ENCODE measurements around the gene LRRC18.

The LRRC18 gene

DNA sequence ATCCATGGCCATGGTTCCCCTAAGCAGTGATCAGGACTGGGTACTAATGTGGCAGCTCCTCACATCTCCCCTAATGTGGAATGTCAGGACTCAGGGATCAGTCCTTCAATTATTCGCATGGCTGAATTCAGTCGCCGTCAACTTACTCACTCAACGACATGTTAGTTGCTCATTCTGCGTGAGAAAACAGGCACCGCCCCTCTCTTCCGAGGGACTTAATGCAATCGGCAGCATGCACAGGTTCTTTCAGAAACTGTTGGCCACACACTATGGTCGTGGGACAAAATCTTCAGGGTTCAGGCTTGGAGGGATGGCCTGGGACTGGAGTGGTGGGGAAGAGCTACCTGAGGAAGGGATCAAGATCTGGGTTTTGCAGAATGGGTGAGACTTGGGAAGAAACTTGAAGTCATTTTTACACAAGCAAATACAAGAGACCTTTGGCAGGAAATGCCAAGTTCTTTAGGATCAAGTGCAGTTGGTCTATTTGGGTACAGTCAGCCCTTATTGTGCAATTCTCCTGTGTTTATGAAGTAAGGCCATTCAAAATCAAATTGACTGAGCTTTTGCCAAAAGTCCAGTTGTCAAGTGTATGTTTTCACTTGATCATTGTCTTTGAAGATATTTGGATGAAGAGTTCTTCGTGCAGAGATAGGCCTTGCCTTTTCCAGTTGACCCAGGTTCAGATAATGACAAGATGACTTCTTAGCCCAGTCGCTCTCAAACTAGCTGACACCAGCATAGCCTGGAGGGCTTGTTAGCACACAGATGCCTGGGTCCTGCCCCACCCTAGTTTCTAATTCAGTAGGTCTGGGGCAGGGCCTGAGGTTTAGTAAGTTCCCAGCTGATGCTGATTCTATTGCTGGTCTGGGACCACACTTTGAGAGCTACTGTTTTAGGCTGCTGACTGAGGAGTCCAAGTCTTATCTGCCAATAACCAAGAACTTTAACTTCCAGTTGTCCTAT, 48.5 kb downstream of the LRRC18 start:
- Histone ChIP-seq H2AFZ (ENCODE audit: low read depth, low read length) (no peak overlapping the region), H4K20me1 (ENCODE audit: insufficient read depth, low read length) (no peaks in the 10 kb centered on the region), H3K79me2 (ENCODE audit: low read length) (no peaks in the 10 kb centered on the region), H3K9ac (ENCODE audit: low read length) (no peak overlapping the region), H3K4me1 (ENCODE audit: low read length) (no peaks in the 10 kb centered on the region), H3K27me3 (ENCODE audit: low read depth, low read length) (no peaks in the 10 kb centered on the region), H3K4me3 (ENCODE audit: low read length) (no peak overlapping the region), H3K9me3 (ENCODE audit: insufficient read depth, low read length) (no peaks in the 10 kb centered on the region), H3K27ac (ENCODE audit: low read length) (no peak overlapping the region), H3K36me3 (replicated peaks; ENCODE audit: low read depth, low read length) (peaks cover 35% of the 10 kb centered on the region), H3K4me2 (ENCODE audit: low read length) (no peak overlapping the region)
- TF ChIP-seq EZH2phosphoT487 (IDR thresholded peaks at IDR 0.05; ENCODE audit: low read depth) = no peak
- TF ChIP-seq, protein P1, sequence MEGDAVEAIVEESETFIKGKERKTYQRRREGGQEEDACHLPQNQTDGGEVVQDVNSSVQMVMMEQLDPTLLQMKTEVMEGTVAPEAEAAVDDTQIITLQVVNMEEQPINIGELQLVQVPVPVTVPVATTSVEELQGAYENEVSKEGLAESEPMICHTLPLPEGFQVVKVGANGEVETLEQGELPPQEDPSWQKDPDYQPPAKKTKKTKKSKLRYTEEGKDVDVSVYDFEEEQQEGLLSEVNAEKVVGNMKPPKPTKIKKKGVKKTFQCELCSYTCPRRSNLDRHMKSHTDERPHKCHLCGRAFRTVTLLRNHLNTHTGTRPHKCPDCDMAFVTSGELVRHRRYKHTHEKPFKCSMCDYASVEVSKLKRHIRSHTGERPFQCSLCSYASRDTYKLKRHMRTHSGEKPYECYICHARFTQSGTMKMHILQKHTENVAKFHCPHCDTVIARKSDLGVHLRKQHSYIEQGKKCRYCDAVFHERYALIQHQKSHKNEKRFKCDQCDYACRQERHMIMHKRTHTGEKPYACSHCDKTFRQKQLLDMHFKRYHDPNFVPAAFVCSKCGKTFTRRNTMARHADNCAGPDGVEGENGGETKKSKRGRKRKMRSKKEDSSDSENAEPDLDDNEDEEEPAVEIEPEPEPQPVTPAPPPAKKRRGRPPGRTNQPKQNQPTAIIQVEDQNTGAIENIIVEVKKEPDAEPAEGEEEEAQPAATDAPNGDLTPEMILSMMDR (IDR thresholded peaks at IDR 0.05; ENCODE audit: low read depth, low read length) = no peak

DNA sequence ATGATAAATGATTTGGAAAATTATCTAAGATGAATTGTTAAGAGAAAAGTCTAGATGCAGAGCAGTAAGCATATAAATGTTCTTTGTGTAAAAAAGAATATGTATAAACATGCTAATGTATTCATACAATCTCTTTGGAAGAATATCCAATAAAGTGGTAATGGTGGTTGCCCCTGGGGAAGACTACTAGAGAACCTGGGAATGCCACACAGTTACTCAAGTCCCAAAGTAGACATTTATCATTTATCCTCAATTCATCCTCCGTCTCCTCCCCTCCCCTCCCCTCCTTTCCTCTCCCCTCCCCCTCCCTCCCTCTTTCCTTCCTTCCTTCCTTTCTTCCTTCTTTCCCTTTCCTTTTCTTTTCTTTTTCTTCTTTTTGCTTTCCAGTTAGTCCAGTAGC, 51.7 kb downstream of the LRRC18 start:
- Histone ChIP-seq H3K4me1 (ENCODE audit: low read length) (no peaks in the 10 kb centered on the region), H3K27ac (ENCODE audit: low read length) (no peak overlapping the region), H4K20me1 (ENCODE audit: insufficient read depth, low read length) (no peaks in the 10 kb centered on the region), H3K4me3 (ENCODE audit: low read length) (no peak overlapping the region), H3K9me3 (ENCODE audit: insufficient read depth, low read length) (no peaks in the 10 kb centered on the region), H3K27me3 (ENCODE audit: low read depth, low read length) (no peaks in the 10 kb centered on the region), H3K36me3 (replicated peaks; ENCODE audit: low read depth, low read length) (peaks cover 20% of the 10 kb centered on the region), H3K4me2 (ENCODE audit: low read length) (no peak overlapping the region), H2AFZ (ENCODE audit: low read depth, low read length) (no peak overlapping the region), H3K9ac (ENCODE audit: low read length) (no peak overlapping the region), H3K79me2 (ENCODE audit: low read length) (no peaks in the 10 kb centered on the region)
- TF ChIP-seq, protein P1 (IDR thresholded peaks at IDR 0.05; ENCODE audit: low read depth, low read length) = no peak
- TF ChIP-seq EZH2phosphoT487 (IDR thresholded peaks at IDR 0.05; ENCODE audit: low read depth) = no peak

DNA sequence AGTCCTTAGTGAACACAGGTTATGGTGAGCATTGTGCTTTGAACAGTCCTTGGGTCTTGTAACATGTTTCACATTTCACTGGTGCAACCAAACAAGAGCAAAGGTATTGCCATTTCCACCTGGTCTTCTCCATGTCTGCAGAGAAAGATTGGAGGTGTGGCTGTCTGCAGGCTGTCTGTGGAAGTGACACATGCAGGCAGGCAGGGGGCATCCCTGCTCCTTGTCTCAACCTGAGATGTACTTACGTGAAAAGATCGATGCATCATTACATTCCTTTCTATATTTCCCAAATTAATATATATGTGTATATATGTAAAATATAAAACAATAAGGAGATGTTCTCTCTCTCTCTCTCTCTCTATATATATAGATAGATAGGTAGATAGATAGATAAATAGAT, 54.3 kb downstream of the LRRC18 start:
- no peaks in the 10 kb centered on the region for H3K79me2 ChIP-seq (ENCODE audit: low read length)
- H3K9ac ChIP-seq (ENCODE audit: low read length) = no peak overlapping the region
- H3K4me3 ChIP-seq (ENCODE audit: low read length) = no peak overlapping the region
- TF ChIP-seq EZH2phosphoT487 (IDR thresholded peaks at IDR 0.05; ENCODE audit: low read depth) = no peak
- TF ChIP-seq, protein P1 (IDR thresholded peaks at IDR 0.05; ENCODE audit: low read depth, low read length) = no peak
- H3K27me3 ChIP-seq (ENCODE audit: low read depth, low read length) = no peaks in the 10 kb centered on the region
- no peak overlapping the region for H3K4me2 ChIP-seq (ENCODE audit: low read length)
- no peaks in the 10 kb centered on the region for H3K9me3 ChIP-seq (ENCODE audit: insufficient read depth, low read length)
- H3K36me3 ChIP-seq (replicated peaks; ENCODE audit: low read depth, low read length) = peaks cover 15% of the 10 kb centered on the region
- no peaks in the 10 kb centered on the region for H4K20me1 ChIP-seq (ENCODE audit: insufficient read depth, low read length)
- no peak overlapping the region for H3K27ac ChIP-seq (ENCODE audit: low read length)
- no peak overlapping the region for H2AFZ ChIP-seq (ENCODE audit: low read depth, low read length)
- no peaks in the 10 kb centered on the region for H3K4me1 ChIP-seq (ENCODE audit: low read length)

DNA sequence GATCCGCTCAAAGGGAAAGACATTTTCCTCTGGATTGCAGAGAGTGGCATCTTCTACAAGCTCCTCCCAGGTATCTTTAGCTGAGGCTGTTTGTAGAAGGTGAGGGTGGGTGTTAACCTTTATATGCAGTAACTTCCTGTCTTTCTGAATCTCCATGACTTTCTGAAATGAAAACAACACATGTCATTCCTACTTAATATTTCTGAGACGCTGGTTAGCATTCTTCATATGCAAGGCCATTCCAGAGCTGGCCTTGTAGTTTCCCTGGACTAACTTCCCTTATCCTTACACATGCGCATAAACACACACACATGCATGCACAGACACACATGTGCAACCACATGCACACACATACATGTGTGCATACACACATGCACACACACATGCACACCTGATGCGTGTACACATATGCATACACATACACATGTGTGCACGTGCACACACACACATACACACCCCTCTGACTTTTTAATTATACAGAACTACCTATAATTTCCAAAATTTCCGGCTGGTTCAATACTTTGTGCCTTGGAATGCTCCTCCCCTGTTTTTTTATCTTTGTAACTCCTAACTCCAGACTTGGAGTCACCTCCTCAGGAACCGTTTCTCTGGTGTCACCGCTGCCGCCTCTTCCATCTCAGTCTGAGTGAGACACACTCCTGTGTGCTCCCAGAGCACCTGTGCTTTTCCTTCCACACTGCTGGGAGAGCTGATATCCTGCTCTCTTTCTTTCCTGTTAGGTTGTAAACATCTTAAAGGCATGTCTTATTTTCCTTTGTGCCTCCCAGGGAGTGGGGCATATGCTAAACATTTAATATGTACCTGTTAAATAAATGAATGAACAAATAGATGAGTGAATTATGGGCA, 55.2 kb downstream of the LRRC18 start:
- no peak overlapping the region for H3K4me3 ChIP-seq (ENCODE audit: low read length)
- peaks cover 15% of the 10 kb centered on the region for H3K36me3 ChIP-seq (replicated peaks; ENCODE audit: low read depth, low read length)
- H3K79me2 ChIP-seq (ENCODE audit: low read length) = no peaks in the 10 kb centered on the region
- H3K27me3 ChIP-seq (ENCODE audit: low read depth, low read length) = no peaks in the 10 kb centered on the region
- H2AFZ ChIP-seq (ENCODE audit: low read depth, low read length) = no peak overlapping the region
- no peak overlapping the region for H3K9ac ChIP-seq (ENCODE audit: low read length)
- no peak overlapping the region for H3K4me2 ChIP-seq (ENCODE audit: low read length)
- H4K20me1 ChIP-seq (ENCODE audit: insufficient read depth, low read length) = no peaks in the 10 kb centered on the region
- TF ChIP-seq EZH2phosphoT487 (IDR thresholded peaks at IDR 0.05; ENCODE audit: low read depth) = no peak
- TF ChIP-seq, protein P1 (IDR thresholded peaks at IDR 0.05; ENCODE audit: low read depth, low read length) = no peak
- no peak overlapping the region for H3K27ac ChIP-seq (ENCODE audit: low read length)
- H3K4me1 ChIP-seq (ENCODE audit: low read length) = no peaks in the 10 kb centered on the region
- no peaks in the 10 kb centered on the region for H3K9me3 ChIP-seq (ENCODE audit: insufficient read depth, low read length)
